Brain microvascular endothelial cell (primary cell): ENCODE measurements around the gene TIE1.

Experiments
- DNase-seq: peaks from one replicate; pipeline ENCODE4 v3.0.0-alpha.2; 2020
- H3K27ac ChIP-seq: fragments of 250-450 bp; sonication (Bioruptor Pico); 2 replicates; pipeline ENCODE4 v1.5.1; 2020; ENCODE audit warnings: mild to moderate bottlenecking, moderate library complexity
- H3K27me3 ChIP-seq: fragments of 250-450 bp; sonication (Bioruptor Pico); replicated peaks from 2 replicates; pipeline ENCODE4 v1.5.1; 2020; ENCODE audit warnings: mild to moderate bottlenecking
- H3K36me3 ChIP-seq: fragments of 250-450 bp; sonication (Bioruptor Pico); replicated peaks from 2 replicates; pipeline ENCODE4 v1.5.1; 2020; ENCODE audit warnings: mild to moderate bottlenecking
- H3K4me3 ChIP-seq: 2 replicates; pipeline ENCODE4 v1.5.1; 2011; ENCODE audit warnings: low read depth, mild to moderate bottlenecking, control low read depth, low read length, moderate library complexity
- CTCF ChIP-seq: IDR thresholded peaks from 2 replicates; pipeline ENCODE4 v1.5.1; 2011; ENCODE audit warnings: low read depth, mild to moderate bottlenecking, moderate library complexity, low read length, control low read depth, inconsistent platforms; ENCODE audit errors: missing control alignments
- in situ Hi-C: cut with HindIII; loops from 2 replicates; pipeline ENCODE4 v1.10.0; 2017; ENCODE audit warnings: low sequenced_read_pairs, low pct_ligation_motif_present

Gene TIE1

GRCh38 chr1:43302201-43302600, 1.4 kb downstream of the TIE1 start:
- no peak overlapping the region for H3K4me3 ChIP-seq
- in situ Hi-C loops = no loop called here
- H3K36me3 ChIP-seq = no peaks in the 10 kb centered on the region
- H3K27ac ChIP-seq = no peak overlapping the region
- no peak for TF ChIP-seq CTCF
- no peaks in the 10 kb centered on the region for H3K27me3 ChIP-seq
- no peak for DNase-seq

GRCh38 chr1:43302721-43303470, 2.1 kb downstream of the TIE1 start:
- in situ Hi-C loops = no loop called here

GRCh38 chr1:43303471-43304313, 2.9 kb downstream of the TIE1 start:
- no peaks in the 10 kb centered on the region for H3K27me3 ChIP-seq
- no peak overlapping the region for H3K27ac ChIP-seq
- H3K36me3 ChIP-seq = no peaks in the 10 kb centered on the region
- in situ Hi-C loops = no loop called here
- no peak for DNase-seq
- H3K4me3 ChIP-seq = no peak overlapping the region
- no peak for TF ChIP-seq CTCF

More at GRCh38 chr1:43302721-43303470, 2.1 kb downstream of the TIE1 start:
- H3K4me3 ChIP-seq = no peak overlapping the region
- H3K27ac ChIP-seq = no peak overlapping the region
- no peaks in the 10 kb centered on the region for H3K27me3 ChIP-seq
- DNase-seq = no peak
- no peak for TF ChIP-seq CTCF
- H3K36me3 ChIP-seq = no peaks in the 10 kb centered on the region

GRCh38 chr1:43304314-43304681, 3.5 kb downstream of the TIE1 start:
- H3K27me3 ChIP-seq = no peaks in the 10 kb centered on the region
- TF ChIP-seq CTCF = no peak
- no peaks in the 10 kb centered on the region for H3K36me3 ChIP-seq
- no peak overlapping the region for H3K4me3 ChIP-seq
- no peak overlapping the region for H3K27ac ChIP-seq
- in situ Hi-C loops = no loop called here
- DNase-seq = no peak

GRCh38 chr1:43304771-43305300, 4.1 kb downstream of the TIE1 start:
- Histone ChIP-seq H3K27me3 (no peaks in the 10 kb centered on the region), H3K36me3 (no peaks in the 10 kb centered on the region), H3K27ac (no peak overlapping the region), H3K4me3 (no peak overlapping the region)
- in situ Hi-C loops = no loop called here
- no peak for TF ChIP-seq CTCF
- DNase-seq = no peak
